Non-pigmented ciliary epithelial cell (primary cell): Measurements from ENCODE around the gene NR3C1.

ENCODE experiments used
- DNase-seq: peaks from one replicate; pipeline ENCODE4 v3.0.0-alpha.2; 2010; ENCODE audit warnings: low read depth

Gene NR3C1

DNA sequence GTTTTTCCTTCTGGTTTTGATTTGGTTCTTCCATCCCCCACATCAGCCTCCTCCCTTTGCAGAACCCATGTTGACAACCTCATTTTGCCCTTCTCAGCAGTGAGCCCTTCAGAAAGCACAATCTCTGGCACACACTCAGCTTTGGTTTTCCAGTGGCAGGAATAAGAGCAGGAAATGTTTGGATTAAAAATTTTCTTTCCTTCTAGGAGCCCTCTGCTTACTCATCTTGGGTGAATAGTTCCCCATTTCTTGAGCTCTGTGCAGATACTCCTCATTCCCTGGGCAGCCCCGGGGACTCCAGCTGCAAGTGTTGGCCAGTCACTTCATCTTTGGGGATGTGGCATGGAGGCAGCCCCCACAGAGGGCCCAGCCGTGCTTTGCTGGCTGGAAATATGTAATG, 170.5 kb downstream of the NR3C1 start:
- DNase-seq, result no peak

- no peak for DNase-seq
Observed at GRCh38 chr5:143231973-143232812, 171.3 kb downstream of the NR3C1 start.

GRCh38 chr5:143231416-143231815, 172.1 kb downstream of the NR3C1 start:
- no peak for DNase-seq

- no peak for DNase-seq
Observed at GRCh38 chr5:143230676-143230996, 172.8 kb downstream of the NR3C1 start.

- no peak for DNase-seq
Observed at GRCh38 chr5:143229896-143230675, 173.4 kb downstream of the NR3C1 start.

DNA sequence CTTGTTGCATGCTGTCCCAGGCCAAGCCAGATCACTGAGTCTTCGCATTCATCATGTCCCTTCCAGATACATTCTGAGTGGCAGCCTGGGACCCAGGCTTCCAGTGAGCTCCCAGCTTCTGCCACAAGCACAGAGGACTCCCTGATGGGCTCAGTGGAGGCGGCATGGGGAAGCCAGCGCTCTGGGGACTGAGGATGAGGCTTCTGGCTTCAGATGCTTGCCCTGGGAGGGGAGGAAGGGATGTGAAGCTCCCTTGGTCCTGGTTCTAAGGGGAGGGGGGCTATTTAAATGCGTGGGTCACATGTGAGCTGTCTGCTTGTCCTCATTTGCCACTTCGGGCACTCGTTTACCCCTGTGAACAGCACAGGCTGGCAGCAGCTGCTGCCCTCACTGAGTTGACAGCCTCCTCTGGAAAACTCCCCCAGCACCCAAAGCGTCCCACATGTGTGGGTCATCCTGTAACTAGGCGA, 174.0 kb downstream of the NR3C1 start:
- DNase-seq, result no peak

DNA sequence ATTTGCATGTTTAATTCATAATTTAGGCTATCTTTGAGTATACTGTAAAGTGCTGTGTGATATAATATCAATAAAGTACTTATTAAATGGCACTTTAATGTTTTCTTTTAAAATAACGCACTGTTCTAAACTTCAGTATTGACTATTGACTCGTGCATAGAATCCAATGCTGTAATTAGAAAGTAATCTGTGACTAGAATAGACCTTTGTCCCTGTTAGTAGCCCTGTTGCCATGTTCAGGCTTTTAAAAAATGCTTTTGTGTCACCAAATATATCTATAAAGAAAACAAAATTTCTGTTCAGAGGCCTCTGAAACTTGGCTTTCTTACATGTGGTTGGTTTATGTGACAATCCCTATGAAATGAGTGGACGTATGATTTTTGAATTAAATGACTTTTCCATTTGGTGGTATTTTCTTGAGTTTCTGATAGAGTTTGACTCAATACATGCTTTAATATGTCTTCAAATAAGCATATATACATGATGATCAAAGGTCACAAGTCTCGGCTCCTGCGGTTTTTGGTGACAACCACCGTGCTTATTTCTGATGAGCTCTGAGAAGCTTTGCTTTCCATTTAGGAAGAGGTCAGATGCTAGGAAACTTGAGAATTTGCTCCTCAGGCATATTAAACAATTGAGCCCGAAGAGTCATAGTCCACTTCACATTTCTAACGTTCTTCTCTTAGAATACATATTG, 174.7 kb downstream of the NR3C1 start:
- DNase-seq, result no peak
